GM18858 (cell line): ENCODE data around the gene RNF225.
"Not testable (repeated sequence)": the region's sequence is repeated elsewhere in the genome, so short reads cannot be mapped to it uniquely, and the experiment has no call there.

Experiments used
- ATAC-seq: cut with Tn5 transposase; IDR thresholded peaks from one replicate; pipeline ENCODE4 v1.9.1; 2021; ENCODE audit not compliant: unreplicated experiment

Gene RNF225

DNA sequence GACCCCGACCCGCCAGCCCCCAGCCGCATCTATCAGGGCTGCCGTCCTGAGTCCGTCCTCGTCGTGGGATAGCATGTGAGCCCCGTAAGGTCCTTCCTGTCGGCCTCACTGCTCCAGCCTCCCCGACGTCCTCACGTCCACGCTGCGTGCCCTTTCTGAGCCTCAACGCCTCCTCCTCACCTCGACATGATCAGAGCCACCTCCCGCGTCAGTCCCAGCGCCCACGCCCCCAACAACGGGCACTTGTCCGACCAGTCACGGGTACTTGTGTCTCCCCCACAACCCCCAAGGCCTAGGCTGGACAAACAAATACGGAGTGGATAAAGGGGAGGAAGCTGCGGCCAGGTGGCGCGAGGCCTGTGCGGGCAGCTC lies 33.6 kb upstream of the RNF225 start:
- no peak for ATAC-seq

GRCh38 chr19:58362272-58362994 lies 33.0 kb upstream of the RNF225 start, which contains the start of gene ZNF497:
ZNF497 (minus strand) TSS chr19:58362751; CDS start chr19:58357635, 5,116 bp downstream.
- peak; percentile 75 for ATAC-seq

GRCh38 chr19:58364146-58364545 lies 31.3 kb upstream of the RNF225 start:
- no peak for ATAC-seq

- ATAC-seq, result no peak
Measured at GRCh38 chr19:58366585-58367430, 28.6 kb upstream of the RNF225 start.

DNA sequence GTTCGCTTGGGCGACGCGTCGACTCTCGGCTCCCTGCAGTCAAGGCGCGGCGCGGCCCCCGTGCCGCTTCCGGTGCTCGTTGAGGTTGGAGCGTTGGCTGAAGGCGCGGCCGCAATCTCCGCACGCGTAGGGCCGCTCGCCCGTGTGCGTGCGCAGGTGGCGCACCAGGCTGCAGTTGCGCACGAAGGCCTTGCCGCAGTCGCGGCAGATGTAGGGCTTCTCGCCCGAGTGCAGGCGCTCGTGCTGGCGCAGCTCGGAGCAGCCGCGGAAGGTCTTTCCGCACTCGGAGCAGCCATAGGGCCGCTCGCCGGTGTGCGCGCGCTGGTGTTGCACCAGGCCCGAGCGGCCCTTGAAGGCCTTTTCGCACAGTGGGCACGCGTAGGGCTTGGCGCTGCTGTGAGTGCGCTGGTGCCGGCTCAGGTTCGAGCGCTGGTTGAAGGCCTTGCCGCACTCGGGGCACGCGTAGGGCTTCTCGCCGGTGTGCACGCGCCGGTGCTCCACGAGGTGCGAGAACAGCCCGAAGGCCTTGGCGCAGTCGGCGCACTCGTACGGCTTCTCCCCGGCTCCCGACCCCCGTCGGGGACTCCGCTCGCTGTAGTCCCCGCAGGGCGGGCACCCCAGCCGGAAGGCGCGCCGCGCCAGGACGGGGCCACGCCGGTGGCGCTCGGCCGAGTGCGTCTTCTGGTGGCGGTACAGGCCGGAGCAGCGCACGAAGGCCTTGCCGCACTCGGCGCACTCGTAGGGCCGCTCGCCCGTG lies 27.6 kb upstream of the RNF225 start:
- no peak for ATAC-seq

DNA sequence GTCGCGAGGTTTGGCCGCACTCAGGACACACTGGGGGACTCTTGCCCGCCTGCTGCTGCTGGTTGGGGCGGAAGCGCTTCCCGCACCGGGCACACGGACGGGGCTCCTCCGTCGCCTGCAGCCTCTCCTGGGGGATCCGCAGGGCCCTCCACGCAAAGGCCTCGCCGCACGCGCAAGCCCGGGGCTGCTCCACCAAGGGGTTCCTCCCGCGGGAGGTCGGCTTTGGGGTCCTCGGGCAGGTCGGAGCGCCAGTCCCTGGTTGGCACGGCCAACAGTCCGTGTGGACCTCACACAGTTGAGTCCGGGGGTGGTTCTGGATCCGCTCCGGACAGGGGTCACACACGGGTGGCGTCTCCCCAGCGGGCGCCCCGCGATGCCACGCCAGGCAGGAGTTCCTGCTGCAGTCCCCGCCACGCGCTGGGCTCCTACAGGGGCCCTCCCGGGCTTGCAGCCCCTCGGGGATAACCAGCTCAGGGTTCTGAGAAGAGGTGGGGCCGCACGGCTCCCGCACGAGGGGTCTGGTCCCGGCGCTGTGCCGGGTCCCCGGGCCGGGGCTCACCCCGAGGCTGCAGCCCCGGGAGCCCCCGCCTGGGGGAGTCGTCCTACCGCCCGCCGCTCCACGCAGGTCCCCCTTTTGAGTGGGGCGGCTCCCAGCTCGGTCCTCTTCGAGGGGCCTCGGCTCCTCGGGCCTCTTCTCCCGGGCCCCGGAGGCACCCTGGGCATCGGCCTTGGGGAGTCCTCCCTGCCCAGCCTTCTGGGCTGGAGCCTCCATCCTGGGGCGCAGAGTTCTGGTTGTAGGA lies 26.7 kb upstream of the RNF225 start:
- ATAC-seq, result no peak

DNA sequence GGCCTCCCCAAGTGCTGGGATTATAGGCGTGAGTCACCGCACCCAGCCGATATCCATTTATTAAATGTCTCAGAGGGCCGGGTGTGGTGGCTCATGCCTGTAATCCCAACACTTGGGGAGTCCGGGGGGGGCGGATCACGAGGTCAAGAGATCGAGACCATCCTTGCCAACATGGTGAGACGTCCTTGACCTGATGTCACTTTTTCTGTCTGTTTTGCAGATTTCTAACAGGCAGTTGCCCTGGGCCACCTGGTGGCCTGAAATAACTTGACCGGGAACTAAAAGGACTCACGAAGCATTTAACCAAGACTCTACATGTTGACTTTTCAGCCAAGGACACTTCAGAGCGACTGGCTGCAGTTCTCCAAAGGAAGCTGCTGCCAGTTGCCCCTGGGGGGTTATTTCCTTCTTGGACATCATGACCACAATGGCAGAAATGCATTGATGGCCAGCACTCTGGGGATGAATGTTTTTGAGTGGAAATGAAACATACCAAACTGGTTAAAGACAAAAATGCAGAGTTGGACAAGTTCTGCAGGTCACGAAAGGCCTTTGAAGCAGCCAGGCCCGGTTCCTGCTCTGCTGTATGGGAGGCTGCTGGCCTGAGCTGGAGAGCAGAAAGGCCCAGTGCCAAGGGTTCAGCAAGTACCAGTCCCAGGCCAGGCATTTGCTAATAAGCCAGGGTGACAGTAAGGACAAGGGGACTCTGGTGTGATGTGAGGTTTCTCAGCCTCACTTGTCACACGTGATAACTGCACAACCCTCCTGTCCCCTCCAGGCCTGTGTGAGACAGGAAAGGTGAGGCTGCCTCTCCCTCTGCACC lies 22.9 kb upstream of the RNF225 start:
- ATAC-seq, result no peak

GRCh38 chr19:58374200-58374599 lies 21.3 kb upstream of the RNF225 start:
- no peak for ATAC-seq

DNA sequence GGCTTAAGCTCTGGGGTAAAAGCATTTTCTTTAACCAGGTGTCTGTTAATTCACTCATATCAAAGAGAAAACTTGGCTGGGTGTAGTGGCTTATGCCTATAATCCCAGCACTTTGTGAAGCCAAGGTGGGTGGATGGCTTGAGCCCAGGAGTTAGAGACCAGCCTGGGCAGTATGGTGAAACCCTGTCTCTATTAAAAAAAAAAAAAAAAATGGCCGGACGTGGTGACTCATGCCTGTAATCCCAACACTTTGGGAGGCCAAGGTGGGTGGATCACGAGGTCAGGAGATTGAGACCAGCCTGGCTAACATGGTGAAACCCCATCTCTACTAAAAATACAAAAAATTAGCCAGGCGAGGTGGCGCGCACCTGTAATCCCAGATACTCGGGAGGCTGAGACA lies 18.7 kb upstream of the RNF225 start:
- ATAC-seq, result not testable (repeated sequence)

- no peak for ATAC-seq
Measured at GRCh38 chr19:58379246-58379645, 16.2 kb upstream of the RNF225 start.

GRCh38 chr19:58380037-58380661 lies 15.3 kb upstream of the RNF225 start:
- no peak for ATAC-seq

DNA sequence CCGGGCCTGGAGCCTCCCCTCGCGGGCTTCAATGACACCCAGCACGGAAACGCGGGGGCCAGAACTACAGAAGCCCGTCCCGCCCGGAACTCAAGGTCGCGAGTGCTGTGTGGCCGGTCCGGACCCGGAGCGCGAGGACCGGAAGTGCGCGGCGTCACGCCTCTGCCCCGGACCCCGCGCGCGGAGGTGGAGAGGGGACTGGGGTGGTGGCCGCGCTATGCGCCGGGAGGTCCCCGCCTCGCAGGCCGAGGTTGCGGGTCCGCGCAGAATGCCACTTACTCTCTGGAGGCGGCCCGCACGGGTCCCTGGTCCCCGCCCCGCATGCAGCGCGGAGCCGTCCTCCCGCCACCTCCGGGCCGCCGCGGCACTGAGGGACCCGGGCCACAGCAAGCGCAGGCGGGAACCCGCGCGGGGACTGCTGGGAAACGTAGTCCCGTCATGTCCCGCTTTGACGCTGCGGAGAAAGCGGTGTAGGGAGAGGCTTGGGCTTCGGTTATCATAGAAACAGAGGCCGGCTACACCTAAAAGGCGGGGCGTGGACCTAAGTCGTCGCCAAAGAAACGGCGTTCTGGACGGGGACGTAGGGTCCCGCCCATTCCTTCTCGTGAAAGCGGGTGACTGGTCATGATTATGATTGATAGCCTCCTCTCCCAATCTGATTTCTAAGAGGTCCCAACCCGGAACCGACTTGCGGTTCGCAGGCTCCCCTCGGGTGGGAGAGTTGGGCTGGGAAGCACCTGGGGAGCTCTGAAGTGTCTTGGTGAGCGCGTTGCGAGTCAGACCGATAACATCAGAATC lies 14.6 kb upstream of the RNF225 start, which contains the start of gene ZNF837:
ZNF837 (minus strand) TSS at position 369 of the 798 bp plus-strand sequence. CDS start 11,698 bp downstream, outside the sequence.
- peak; percentile 73 for ATAC-seq

DNA sequence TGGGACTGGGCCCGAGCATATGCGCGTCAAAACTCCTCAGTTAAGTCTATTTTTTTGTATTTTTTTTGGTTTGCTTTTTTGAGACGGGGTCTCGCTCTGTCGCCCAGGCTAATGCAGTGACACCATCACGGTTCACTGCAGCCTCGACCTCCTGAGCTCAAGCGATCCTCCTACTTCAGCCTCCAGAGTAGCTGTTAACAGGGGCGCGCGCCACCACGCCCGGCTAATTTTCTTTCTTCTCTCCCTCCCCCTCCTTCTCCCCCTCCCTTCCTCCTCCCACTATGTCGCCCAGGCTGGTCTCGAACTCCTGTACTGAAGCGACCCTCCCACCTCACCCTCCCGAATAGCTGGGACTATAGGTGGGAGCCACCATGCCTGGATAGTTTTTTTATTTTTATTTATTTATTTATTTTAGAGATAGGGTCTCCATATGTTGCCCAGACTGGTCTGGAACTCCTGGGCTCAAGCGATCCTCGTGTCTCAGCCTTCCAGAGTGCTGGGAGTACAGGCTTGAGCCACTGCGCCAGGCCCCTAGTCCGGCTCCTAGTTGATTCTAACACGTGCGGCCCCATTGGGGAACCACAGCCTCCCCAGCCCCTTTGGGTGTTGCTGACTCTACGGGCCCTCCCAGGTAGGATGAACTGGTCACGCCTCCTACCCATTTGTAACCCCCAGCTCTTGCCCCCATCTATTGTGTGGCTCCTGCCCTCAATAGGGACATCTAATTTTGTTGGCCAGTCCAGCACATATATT lies 13.8 kb upstream of the RNF225 start:
- ATAC-seq, result no peak

GRCh38 chr19:58382997-58383603 lies 12.4 kb upstream of the RNF225 start:
- no peak for ATAC-seq

DNA sequence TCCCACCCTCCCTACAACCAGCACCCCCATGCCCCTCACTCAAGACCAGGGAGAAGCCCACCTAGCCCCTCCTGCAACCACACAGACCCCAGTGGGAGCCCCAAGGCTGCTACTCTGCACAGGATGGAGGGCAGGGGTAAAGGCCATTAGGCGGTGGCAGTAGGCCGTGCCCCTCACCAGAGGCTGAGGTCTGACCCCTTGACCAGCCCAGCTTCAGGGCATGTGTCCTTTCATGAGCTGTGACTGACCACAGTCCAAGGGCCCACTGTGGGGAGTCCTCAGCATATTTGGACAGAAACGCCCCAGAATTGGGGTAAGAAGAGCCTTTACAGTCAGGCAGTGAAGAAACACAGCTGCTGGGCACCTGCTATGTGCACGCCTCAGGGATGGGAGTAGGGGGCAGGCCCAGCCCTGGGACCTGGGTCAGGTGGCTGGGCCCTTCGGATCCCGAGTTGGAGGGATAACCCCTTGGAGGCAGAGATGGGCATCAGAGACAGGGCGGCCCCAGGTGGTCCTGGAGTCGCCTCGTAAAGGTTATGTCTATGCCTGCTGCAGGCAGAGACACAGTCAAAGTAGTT lies 10.1 kb upstream of the RNF225 start:
- no peak for ATAC-seq

DNA sequence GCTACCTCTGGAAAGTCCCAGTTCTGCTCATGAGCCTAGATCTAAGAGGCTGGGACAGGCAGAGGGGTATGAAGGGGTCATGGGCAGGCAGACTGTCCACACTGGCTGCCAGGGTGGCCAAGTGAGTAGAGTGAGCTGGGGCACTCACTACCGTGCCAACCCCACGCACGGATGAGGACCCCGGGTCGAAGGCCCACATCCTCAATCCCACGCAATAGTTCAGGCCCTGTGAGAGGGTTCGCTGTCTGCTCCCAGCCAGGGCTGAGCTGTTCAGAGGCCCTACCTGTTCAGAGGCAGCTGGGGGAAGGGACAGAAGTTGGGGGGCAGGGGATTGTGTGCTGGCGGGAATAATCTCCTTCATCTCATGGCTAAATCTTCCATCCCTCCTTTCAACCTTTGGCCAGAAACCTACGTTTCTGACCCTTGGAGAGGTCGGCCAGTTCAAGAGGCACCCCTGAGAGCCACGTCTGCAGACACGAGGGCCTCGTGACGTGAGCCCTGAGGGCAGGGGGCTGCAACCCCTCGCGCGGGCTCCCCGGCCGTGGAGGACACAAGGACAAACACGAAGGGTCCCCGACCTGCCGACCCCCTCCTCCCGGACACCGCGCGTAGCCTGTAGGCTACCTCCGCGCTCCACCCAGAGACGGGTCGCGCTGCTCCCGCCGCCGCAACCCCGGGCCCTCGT lies 9.4 kb upstream of the RNF225 start:
- no peak for ATAC-seq
